Forelimb muscle (tissue), 1 donor: ENCODE results near the gene THAP10. TPM values are rescaled to one million over a fixed set of nuclear protein-coding genes. Genes with fewer than 3 reads are reported as not detected.
"Not testable (repeated sequence)": the region's sequence is repeated elsewhere in the genome, so short reads cannot be mapped to it uniquely, and the experiment has no call there.

Source experiments
- DNase-seq: peaks from one replicate; pipeline ENCODE4 v3.0.0-alpha.2; 2013; ENCODE audit warnings: low read depth
- polyA plus RNA-seq: library from polyadenylated mRNA; unstranded; fragments of 120-200 nt; gene quantifications from one replicate; pipeline ENCODE4 v1.2.1, GENCODE V29; 2013; ENCODE audit not compliant: insufficient read length

THAP10 gene
- polyA plus RNA-seq, result 2.5 TPM

DNA sequence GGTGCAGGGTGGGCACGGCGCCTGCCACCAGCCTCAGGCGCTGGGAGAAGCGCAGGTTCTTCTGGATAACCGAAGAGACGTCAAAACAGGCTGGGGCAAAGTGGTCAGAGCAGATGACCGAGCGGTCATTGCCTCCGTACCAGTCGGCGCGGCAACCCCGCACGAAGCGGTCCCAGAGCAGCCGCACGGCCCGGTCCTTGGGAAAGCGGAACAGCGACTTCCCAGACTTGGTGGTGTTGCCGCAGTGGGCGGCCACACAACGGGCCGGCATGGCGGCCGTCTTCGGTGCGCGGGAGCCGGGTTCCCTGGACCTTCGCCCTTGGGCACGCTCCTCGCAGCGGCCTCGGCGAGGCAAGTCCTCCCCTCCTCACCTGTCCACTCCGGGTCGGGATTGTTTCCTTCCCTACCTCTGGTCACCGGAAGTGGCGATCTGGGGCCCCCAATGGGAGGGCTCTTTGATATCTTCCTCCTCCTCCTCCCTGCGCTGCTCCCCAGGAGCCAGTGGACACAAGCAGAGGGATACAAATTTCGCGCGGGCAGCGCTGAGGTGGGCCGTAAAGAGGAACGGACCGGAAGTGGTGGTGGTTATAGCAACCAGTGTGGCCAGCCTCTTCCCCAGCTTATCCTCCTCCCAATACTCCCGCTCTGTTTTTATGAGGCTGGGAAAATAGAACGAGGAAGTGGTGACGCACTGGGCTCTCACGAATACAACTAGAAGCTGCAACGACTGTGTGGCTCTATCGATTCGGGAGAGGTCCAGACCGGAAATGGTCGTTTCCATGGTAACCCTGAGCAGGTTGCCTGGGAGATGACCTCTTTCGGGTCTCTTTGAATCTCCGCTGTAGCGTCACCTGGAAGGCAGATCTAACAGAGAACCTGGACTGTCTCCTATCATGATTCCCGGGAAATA, at the start of gene THAP10, which contains the start of gene LRRC49:
Gene THAP10, minus strand, starts transcription at position 432 of the 910 bp plus-strand sequence. Its CDS starts 161 bp downstream, at position 271.
Gene LRRC49, plus strand, starts transcription at position 825 of the 910 bp plus-strand sequence. Its CDS starts 69 bp downstream, at position 894.
- peak; percentile 91 for DNase-seq

GRCh38 chr15:70936326-70936725, 44.1 kb upstream of the THAP10 start:
- DNase-seq, result peak; percentile 4

DNA sequence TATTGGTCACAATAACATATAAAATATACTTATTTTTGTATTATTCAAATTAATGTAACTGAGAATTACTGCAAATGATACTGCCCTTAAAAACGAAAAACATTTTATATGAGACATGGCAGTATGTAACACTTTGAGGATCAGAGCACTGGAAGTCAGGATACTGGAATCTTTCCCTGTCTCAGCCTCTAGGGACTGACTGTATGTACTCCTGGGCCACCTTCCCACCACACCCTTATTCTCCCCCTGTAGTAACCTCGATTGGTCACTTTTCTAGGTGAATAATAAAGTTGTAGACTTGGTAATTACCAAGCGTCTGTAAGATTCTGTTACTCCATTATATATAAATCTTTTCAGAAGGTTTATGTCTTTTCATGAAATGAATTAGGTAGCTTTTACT, 43.4 kb upstream of the THAP10 start:
- no peak for DNase-seq

- no peak for DNase-seq
Observed at GRCh38 chr15:70933411-70933810, 41.2 kb upstream of the THAP10 start.

DNA sequence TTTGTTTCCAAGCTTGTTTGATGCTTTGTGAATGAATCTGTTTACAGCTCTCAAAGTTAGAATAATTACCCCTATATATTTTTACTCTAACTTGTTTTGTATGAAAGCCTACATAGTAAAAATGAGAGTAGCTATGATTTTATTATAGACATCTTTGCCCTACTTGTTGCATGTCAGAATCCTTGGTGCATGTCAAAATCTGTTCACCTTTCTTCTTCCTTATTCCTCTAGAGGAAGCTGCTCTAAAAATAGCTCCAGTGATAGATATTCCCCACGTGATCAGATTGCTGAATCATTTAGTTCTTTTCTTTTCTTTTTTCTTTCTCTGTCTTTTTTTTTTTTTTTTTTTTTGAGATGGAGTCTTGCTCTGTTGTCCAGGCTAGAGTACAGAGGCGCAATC, 40.2 kb upstream of the THAP10 start:
- no peak for DNase-seq

DNA sequence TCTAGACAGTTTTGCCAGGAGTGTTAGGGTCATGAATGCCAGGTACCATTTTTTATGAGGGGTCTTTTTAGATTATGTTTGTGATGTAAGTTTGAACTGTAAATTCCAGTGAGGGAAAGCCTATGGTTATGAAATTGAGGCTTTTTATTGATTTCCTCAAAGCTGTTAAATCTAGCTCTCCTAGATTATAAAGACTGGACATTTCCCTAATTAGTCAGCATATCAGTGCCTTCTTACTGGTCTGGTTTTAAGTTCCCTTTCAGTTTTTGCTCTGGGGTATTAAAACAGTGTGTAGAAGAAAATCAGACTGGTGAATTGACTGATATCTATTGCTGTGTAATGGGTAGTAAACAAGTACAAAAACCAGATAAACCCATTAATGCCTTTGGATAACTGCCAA, 39.6 kb upstream of the THAP10 start:
- DNase-seq, result no peak

GRCh38 chr15:70926914-70927313, 34.7 kb upstream of the THAP10 start:
- not testable (repeated sequence) for DNase-seq

DNA sequence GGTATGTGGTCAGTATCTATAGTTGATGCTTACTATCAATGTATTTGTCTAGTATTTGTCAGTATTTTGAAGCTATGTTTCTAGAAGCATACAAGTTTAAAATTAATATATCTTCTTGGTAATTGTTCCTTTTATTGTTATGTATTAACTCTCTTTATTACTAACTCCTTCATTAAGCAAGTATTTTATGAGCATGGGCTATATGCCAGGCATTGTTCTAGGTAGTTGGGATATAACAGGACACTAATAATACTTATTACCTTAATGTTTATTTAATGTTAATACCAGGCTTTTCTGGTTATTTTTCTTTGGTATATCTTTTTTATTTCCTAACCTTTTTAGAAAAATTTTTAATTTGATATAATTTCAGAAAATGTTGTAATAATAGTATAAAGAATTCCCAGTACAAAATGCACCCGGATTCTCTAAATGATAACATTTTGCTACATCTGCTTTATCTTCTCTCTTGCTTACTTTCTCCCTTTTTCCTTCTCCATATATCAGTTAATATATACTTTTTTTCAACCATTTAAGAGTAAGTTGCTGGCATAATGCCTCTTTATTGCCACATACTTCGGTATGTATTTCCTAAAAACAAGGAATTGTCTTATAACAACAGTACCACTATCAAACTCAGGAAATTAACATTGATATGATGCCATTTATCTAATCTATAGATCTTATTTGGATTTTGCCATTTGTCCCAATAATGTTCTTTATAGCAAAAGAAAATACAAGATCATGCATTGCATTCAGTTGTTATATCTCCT, 31.3 kb upstream of the THAP10 start:
- no peak for DNase-seq

DNA sequence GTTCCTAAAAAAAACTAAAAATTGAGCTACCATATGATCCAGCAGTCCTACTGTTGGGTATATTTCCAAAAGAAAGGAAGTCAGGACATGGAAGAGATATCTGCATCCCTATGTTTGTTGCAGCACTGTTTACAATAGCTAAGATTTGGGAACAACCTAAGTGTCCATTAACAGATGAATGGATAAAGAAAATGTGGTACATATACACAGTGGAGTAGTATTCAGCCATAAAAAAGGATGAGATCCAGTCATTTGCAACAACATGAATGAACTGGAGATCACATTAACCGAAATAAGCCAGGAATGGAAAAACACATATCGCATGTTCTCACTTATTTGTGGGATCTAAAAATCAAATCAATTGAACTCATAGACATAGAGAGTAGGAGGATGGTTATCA, 29.9 kb upstream of the THAP10 start:
- no peak for DNase-seq

DNA sequence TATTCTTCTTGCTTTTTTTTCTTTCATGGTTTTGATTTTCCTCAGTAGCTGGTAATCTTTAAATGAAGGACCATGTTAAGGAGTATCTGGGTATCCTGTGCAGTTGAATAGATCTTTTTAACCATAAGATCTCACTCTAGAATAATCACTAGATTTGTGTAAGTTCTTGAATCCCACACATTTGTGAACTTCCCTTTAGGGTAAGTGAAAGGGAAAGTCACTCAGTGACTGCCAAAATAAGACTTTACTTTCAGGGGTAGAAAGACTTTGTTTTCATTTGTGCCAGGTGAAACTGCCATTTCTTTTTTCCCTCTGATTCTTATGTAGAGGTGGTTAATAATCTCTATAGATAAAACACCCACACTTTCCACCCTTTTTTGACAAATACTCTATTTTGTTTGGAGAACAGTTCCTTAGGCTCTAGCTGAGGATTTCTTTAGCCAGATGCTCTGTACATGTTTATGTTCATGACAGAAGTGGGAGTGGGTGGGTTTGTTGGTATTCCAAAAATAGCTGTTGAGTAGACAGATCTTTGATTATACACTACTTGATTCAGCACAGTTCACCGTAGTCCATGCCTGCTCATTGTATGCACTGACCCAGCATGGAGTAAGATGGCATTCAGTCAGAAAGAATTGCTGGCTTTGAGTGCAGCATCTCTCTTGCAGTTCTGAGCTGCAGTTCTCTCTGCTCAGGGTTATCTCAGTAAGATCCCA, 28.9 kb upstream of the THAP10 start:
- DNase-seq, result no peak

- DNase-seq, result no peak
Observed at GRCh38 chr15:70917955-70918354, 25.7 kb upstream of the THAP10 start.

DNA sequence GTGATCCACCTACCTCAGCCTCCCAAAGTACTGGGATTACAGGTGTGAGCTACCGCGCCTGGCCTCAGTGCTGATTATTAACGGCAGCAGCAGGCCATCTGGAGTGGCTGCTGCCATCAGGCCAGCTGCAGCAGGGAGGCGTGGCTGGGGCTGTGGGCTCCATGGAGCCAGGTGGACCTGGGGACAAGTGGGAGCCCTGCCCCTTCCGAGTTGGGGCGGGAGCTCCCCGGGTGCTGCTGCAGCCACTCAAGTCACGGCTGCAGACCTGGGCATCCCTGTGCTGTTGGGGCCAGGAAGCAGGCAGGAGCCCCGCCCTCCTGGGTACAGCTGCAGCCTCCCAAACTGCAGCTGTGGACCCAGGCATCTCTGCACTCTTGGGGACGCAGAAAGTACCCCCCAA, 24.3 kb upstream of the THAP10 start:
- DNase-seq, result no peak

- DNase-seq, result no peak
Observed at GRCh38 chr15:70912187-70912586, 20.0 kb upstream of the THAP10 start.

DNA sequence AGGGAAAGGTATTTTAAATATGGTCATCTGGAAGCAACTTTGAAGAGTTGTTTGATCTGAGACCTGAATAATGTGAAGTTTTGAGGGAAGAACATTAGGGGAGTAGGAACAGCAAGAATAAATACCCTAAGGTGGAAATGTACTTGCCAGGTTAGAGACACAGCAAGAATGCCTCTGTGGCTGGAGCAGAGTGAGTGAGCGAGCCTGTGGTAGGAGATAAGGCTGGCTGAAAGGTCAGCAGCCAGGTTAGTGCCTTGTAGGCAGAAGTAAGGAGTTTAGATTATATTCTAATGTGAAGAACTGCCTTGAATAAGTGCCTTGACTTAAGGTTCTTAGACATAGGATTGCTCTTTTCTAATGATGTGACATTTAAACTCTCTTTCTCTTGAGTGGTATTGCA, 18.7 kb upstream of the THAP10 start:
- no peak for DNase-seq

GRCh38 chr15:70907784-70908471, 15.7 kb upstream of the THAP10 start:
- no peak for DNase-seq

DNA sequence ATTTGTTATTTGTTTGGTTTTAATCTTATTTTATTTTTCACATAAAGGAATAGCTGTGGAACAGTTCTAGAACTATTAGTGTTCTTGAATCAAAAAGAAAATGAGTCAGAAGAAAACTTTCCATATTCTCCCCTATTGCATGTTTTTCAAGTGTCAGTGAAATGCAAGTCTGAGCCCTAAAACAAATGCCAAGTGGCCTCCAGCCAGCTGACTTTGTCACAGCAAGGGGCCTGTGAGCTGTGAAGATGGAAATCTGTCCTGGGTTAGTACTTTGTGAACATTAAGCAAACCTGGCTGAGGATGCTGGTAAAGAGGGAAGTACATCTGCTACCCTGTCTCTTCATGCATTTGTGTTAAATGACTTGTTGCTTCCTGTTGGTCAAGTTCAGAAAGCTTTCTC, 14.6 kb upstream of the THAP10 start:
- no peak for DNase-seq

GRCh38 chr15:70902107-70902506, 9.9 kb upstream of the THAP10 start:
- no peak for DNase-seq

DNA sequence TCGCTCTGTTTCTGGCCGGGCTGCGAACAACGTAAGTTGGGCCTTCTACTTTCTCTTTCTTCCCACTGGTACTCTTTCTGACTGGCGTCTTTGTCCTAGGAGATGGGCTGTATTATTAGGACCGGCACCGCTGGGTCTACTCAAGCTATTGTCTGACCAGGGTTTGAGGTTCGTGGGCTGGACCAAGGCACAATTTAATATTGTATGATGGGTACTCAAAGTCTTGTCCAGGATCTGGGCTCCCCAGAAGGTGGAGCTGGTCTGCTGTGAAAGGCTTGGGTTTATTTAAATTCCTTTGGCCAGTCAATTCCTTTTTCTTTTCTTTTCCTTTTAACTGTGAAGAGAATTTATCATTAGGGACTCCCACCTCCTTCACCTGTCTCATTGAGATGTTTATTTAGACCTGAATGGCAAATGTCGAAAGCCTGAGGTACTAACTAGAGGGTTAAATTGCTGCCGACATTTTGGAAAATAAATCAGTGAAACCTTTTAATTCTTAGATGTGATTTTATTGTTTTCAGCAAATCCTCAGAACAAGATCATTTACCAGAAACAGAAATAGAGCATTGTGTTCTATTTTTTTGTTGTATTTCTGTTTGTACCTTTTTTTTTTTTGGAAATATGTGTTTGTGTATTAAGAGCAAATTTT, 803 bp upstream of the THAP10 start:
- DNase-seq, result no peak

DNA sequence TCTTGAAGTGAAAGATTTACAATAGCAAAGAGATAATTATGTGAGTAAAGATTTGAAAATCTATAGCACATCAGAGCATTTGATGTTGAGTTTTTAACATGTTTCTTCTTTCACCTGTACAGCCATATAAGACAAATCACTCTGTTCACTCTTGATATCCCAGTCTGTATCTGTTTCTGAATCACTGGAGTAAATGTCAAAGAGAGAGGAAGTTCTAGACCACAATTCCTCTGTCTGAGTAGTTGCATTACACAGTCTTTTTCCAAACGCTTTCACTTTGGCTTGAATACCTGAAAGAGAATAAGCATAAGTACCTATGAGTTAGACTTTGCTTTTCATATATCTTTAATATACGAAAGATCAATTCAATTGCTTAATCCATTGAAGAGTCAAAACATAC, 9.9 kb downstream of the THAP10 start:
- DNase-seq, result no peak

DNA sequence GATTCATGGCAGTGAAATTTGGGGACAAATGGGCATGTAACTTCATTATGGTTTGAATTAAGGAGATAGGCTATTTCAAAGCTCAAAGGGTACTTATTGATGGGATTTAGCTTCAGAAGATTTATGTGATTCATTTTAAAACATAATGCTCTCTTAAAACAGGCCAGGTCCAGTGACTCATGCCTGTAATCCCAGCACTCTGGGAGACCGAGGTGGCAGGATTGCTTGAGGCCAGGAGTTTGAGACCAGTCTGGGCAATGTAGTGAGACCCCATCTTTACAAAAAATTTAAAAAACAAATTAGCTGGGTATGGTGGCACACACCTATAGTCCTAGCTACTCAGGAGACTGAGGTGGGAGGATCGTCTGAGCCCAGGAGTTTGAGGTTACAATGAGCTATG, 11.5 kb downstream of the THAP10 start:
- DNase-seq, result no peak

DNA sequence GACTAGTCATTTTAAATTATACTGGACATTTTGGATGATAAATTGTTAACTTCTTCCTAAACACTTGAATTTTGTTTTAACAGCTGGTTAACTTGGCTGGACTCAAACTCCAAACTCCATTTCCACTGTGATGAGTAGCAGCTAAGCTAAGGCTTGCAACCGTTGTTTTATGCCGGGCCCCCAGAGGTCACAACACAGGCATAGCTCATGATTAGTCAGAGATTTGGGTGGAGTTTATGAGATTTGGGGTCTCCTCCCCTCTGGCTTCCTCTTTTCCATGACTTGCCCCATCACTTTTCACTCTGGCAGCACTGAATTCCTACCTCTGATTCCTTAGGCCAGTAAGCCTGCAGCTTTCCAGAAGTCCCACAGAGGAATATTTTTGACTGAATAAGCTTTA, 12.8 kb downstream of the THAP10 start:
- no peak for DNase-seq
